RWPE1 (cell line): ENCODE measurements around the gene CPS1.

Source experiments
- CTCF ChIA-PET: fragments of 350-600 bp; sonication (Branson Sonifier 250); formaldehyde crosslinking; extraction: SDS; loops from one replicate; lab custom pipeline; 2021; lab: Yijun Ruan, JAX
- POLR2A ChIA-PET: fragments of 400-600 bp; formaldehyde crosslinking; extraction: SDS; loops from one replicate; lab custom pipeline; 2020; ENCODE audit warnings: antibody characterized with exemption; ENCODE audit not compliant: low non-redundant PET; lab: Yijun Ruan, JAX
- DNase-seq: peaks from one replicate; pipeline ENCODE4 v3.0.0; 2012; ENCODE audit warnings: low spot score
- H3K27ac ChIP-seq: fragments of 450-650 bp; 2 replicates; pipeline ENCODE4 v1.5.1; 2017
- TF ChIP-seq, protein P1 (sequence below): fragments of 450-650 bp; conservative IDR thresholded peaks from 2 replicates; pipeline ENCODE4 v1.5.1; 2017; ENCODE audit warnings: low read depth, mild to moderate bottlenecking

Gene CPS1

DNA sequence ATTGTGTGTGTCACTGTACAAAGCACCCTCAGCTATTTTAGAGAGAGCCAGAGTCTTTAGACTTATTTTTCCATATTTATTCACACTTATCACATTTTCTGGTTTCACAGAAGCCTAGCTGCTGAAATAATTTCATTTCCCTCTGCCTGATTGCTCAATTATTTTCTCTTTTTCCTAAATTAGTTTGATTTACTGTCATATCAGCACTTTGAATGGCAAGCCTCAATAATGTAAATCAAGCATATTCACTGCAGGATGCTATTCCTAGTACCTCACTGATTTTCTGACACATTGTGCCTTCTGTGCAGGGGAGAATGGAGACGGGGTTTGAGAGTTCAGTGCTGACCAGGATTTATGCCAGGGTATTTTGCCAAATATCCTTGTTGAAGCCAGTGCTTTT is 48.3 kb downstream of the CPS1 start:
- DNase-seq = no peak
- CTCF ChIA-PET = no interaction called here
- TF ChIP-seq, protein P1, sequence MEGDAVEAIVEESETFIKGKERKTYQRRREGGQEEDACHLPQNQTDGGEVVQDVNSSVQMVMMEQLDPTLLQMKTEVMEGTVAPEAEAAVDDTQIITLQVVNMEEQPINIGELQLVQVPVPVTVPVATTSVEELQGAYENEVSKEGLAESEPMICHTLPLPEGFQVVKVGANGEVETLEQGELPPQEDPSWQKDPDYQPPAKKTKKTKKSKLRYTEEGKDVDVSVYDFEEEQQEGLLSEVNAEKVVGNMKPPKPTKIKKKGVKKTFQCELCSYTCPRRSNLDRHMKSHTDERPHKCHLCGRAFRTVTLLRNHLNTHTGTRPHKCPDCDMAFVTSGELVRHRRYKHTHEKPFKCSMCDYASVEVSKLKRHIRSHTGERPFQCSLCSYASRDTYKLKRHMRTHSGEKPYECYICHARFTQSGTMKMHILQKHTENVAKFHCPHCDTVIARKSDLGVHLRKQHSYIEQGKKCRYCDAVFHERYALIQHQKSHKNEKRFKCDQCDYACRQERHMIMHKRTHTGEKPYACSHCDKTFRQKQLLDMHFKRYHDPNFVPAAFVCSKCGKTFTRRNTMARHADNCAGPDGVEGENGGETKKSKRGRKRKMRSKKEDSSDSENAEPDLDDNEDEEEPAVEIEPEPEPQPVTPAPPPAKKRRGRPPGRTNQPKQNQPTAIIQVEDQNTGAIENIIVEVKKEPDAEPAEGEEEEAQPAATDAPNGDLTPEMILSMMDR = no peak
- POLR2A ChIA-PET = no interaction called here
- no peak overlapping the region for H3K27ac ChIP-seq

DNA sequence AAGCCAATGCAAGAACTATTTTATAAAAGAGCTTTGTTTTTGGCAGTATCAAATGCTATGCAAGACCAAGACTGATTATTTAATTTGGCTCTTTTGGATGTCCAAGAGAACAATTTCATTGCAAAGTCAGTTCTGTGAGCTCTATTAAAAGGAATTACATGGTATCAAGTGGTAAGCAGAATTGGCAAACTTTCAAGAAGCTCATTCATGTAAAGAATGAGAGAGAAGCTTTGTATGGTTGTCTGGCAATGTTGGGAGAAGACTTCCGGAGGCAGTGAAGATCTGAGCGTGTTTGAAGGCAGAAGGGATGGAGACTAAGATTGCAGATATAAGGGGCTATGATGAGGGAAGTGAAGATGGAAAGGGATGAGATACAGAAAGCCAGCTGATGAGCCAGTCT is 49.6 kb downstream of the CPS1 start:
- ChIA-PET CTCF (interaction anchor here (0.7 kb wide), 1 partner anchor 1319 kb away, joined by 3 read pairs; no protein-coding TSS in a partner anchor), POLR2A (no interaction called here)
- no peak for DNase-seq
- no peak overlapping the region for H3K27ac ChIP-seq
- TF ChIP-seq, protein P1 = no peak

DNA sequence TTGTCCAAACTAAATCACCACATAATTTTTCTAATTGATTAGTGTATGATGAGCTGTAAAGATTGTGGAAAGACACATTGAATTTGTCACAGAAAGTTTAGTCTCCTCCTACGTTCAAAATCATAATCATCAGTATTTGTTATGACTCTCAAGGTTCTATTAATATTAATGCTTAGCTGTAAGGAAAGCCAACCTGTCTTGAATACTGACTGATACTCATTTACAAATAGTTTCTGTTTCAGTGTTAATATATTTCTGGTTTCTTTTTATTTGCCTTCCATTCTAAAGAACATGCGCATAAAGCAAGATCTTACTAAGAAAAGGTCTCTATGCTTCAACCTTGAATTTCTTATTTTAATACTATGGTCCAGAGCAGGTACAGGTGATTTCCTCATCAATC is 55.1 kb downstream of the CPS1 start:
- no peak overlapping the region for H3K27ac ChIP-seq
- ChIA-PET POLR2A (interaction anchor here (0.6 kb wide), 1 partner anchor 521 kb away, joined by 3 read pairs; no protein-coding TSS in a partner anchor), CTCF (no interaction called here)
- no peak for DNase-seq
- TF ChIP-seq, protein P1 = no peak

DNA sequence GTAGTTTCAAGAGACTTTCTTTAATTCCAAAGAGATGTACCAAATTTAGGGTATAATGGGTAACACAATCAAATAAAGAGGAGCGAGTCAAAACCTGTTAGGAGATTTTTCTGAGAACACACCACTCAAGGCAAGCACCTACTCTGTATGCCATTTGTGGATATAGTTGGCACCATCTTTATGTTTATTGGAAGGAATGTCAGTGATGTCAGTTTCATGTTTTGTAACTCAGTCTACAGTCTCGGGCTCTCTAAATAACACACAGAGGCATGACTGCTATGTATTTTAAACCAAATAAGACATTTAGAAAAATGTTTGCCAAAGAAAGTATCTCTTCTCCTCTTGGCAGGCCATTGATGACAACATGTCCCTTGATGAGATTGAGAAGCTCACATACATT is 59.7 kb downstream of the CPS1 start:
- POLR2A ChIA-PET = no interaction called here
- H3K27ac ChIP-seq = no peak overlapping the region
- DNase-seq = no peak
- CTCF ChIA-PET = interaction anchor here (0.6 kb wide), 1 partner anchor 924 kb away, joined by 3 read pairs; no protein-coding TSS in a partner anchor
- TF ChIP-seq, protein P1 = no peak

DNA sequence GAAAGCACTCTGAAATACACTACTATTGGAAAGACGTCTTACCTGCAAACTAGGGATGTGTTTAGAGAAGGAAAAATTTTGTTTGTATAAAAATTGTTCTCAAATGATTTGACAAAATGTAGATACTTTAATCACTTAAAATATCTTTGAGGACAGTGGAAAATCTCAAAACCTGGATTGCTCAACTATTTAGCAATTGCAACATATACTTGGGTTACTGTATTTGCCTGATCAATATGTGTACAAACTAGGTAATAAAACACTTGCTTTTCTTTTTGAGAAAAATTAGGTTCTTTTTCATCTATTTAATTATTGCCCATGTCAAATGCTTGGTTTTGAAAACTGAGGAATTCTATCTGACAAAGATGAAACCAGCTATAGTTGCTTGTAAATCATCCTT is 60.9 kb downstream of the CPS1 start:
- ChIA-PET POLR2A (no interaction called here), CTCF (no interaction called here)
- TF ChIP-seq, protein P1 = no peak
- DNase-seq = no peak
- H3K27ac ChIP-seq = no peak overlapping the region

DNA sequence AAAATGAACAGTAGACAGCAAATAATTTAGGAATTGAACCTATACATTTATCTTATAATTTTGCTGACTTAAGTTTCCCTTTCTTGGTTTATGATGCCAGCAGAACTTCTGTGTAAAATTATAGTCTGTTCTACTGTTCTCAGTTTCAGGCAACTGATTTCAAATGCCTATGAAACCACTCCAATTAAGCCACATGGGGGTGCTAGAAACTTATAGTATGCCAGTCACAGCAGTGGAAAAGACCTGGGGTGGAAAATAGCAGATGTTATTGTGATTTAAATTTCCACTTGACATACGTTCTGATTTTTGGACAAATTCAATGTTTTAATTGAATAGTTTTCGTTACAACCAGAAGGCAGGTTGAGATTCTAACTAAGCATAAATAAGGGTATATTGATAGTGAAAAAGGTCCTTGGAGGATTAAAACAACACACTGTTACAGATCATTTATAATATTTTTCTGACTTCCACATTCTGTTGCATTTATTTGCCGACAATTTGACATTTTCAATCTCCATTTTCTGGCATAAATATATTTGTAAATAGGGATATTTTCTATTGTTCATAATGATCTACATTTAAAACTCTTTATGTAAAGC is 61.4 kb downstream of the CPS1 start:
- no peak overlapping the region for H3K27ac ChIP-seq
- CTCF ChIA-PET = no interaction called here
- peak; percentile 39 for DNase-seq
- TF ChIP-seq, protein P1 = peak; percentile 54
- POLR2A ChIA-PET = no interaction called here
